A549 (cell line): ENCODE data around the gene TNS2.

ENCODE experiments used
- CTCF ChIP-seq: fragments of >200 bp; sonication (Bioruptor Twin); formaldehyde crosslinking; IDR thresholded peaks from 3 replicates; pipeline ENCODE4 v1.5.1; 2016
- EP300 ChIP-seq, 2 experiments: fragments of >200 bp; sonication (Bioruptor Twin); formaldehyde crosslinking; IDR thresholded peaks; 2 replicates in 1 of 2; 3 replicates in 1 of 2; pipeline ENCODE4 v1.6.1; 2016 to 2017
- HDAC2 ChIP-seq: fragments of 200-600 bp; sonication (generic); IDR thresholded peaks from 2 replicates; pipeline ENCODE4 v1.6.1; 2016
- MYC ChIP-seq: IDR thresholded peaks from 2 replicates; pipeline ENCODE4 v1.6.1; 2012; ENCODE audit warnings: mild to moderate bottlenecking, inconsistent platforms, low read length, improper control_type of control experiment, borderline replicate concordance
- POLR2A ChIP-seq: IDR thresholded peaks from 2 replicates; pipeline ENCODE4 v1.6.1; 2012; ENCODE audit warnings: mild to moderate bottlenecking, low read length
- RARB ChIP-seq: fragments of 250-450 bp; sonication (Bioruptor Pico); IDR thresholded peaks from 2 replicates; pipeline ENCODE4 v1.8.0; 2021; ENCODE audit warnings: mild to moderate bottlenecking, moderate library complexity
- SMC3 ChIP-seq: fragments of >200 bp; sonication (Bioruptor Twin); formaldehyde crosslinking; IDR thresholded peaks from 3 replicates; pipeline ENCODE4 v1.6.1; 2018; ENCODE audit warnings: inconsistent platforms

- TF ChIP-seq HDAC2 (no peak), MYC (no peak), SMC3 (no peak), EP300 (IDR thresholded peaks at IDR 0.05) (no peak), CTCF (no peak), POLR2A (no peak), RARB (CRISPR knock-in tag) (no peak)
These were observed 41.9 kb downstream of the TNS2 start for GRCh38 chr12:53091756-53092155.
